HCT116 (cell line): ENCODE measurements around the gene COMMD9. TPM values are rescaled to one million over a fixed set of nuclear protein-coding genes. Genes with fewer than 3 reads are reported as not detected.

ENCODE experiments used
- ATAC-seq: fragments of 200-7000 bp; cut with Tn5 transposase; 2 replicates; pipeline ENCODE4 v1.9.1; 2020; ENCODE audit warnings: mild to moderate bottlenecking, moderate library complexity
- BruUV-seq: library from RNA; stranded (reverse); fragments of 400-500 nt; replicated peaks from 2 replicates; lab custom pipeline; 2021; lab: Mats Ljungman, UMichigan
- CTCF ChIA-PET: fragments of 300-600 bp; sonication (Branson Sonifier 250); formaldehyde crosslinking; loops from one replicate; lab custom pipeline; 2021; ENCODE audit warnings: antibody characterized with exemption; lab: Charles Lee
- POLR2A ChIA-PET: fragments of 300-600, 350-600 bp; sonication (Branson Sonifier 250); formaldehyde crosslinking; loops from one replicate; lab custom pipeline; 2021; ENCODE audit warnings: antibody characterized with exemption; lab: Charles Lee
- RAD21 ChIA-PET, 2 experiments: fragments of 300-600 bp; sonication (Branson Sonifier 250); formaldehyde crosslinking; loops; one replicate each; lab custom pipeline; 2023; ENCODE audit warnings: low total read pairs in 2 of 2; ENCODE audit not compliant: uncharacterized antibody in 2 of 2, unreplicated experiment in 2 of 2, low non-redundant PET in 1 of 2; lab: Charles Lee
- DNase-seq: peaks from one replicate; pipeline ENCODE4 v3.0.0-alpha.2; 2010; ENCODE audit warnings: low read depth, low spot score
- H2AFZ ChIP-seq: fragments of 200-600 bp; shearing (Covaris generic), sonication (generic); 2 replicates; pipeline ENCODE4 v1.6.1; 2017; ENCODE audit warnings: low read depth, mixed run types, mixed read lengths, antibody characterized with exemption, low read length; ENCODE audit not compliant: poor library complexity, severe bottlenecking
- H3K27ac ChIP-seq: 2 replicates; pipeline ENCODE4 v1.5.1; 2012; ENCODE audit warnings: low read depth, low read length
- H3K27me3 ChIP-seq: fragments of 200-600 bp; sonication (generic); 2 replicates; pipeline ENCODE4 v1.6.1; 2016; ENCODE audit warnings: mixed run types, low read length, mixed read lengths; ENCODE audit not compliant: insufficient read depth
- H3K36me3 ChIP-seq, 2 experiments: fragments of 200-500 bp in 1 of 2; fragments of 200-600 bp in 1 of 2; sonication (Bioruptor generic) in 1 of 2; sonication (generic) in 1 of 2; 2 replicates each; pipeline versions ENCODE4 v1.5.1 to v1.6.1; 2014 to 2016; ENCODE audit warnings: low read length in 2 of 2, inconsistent platforms in 1 of 2, mixed read lengths in 1 of 2, mixed run types in 1 of 2; ENCODE audit not compliant: insufficient read depth in 2 of 2, control insufficient read depth in 1 of 2
- H3K4me1 ChIP-seq, 2 experiments: fragments of 200-600 bp in 1 of 2; sonication (generic) in 1 of 2; 2 replicates each; pipeline versions ENCODE4 v1.5.1 to v1.6.1; 2012 to 2017; ENCODE audit warnings: low read length in 2 of 2, inconsistent platforms in 1 of 2, mild to moderate bottlenecking in 1 of 2, mixed read lengths in 1 of 2, mixed run types in 1 of 2, moderate library complexity in 1 of 2; ENCODE audit not compliant: insufficient read depth in 2 of 2, control insufficient read depth in 1 of 2
- H3K4me2 ChIP-seq: fragments of 200-600 bp; sonication (generic); 2 replicates; pipeline ENCODE4 v1.6.1; 2017; ENCODE audit warnings: mixed run types, low read length, mixed read lengths
- H3K4me3 ChIP-seq, 2 experiments: fragments of 200-600 bp in 1 of 2; sonication (generic) in 1 of 2; replicated peaks in 1 of 2; 2 replicates each; pipeline ENCODE4 v1.5.1; 2011 to 2016; ENCODE audit warnings: low read length in 2 of 2, control low read depth in 1 of 2, low read depth in 1 of 2, mild to moderate bottlenecking in 1 of 2, mixed read lengths in 1 of 2, mixed run types in 1 of 2
- H3K79me2 ChIP-seq: fragments of 200-600 bp; sonication (generic); 2 replicates; pipeline ENCODE4 v1.6.1; 2017; ENCODE audit warnings: mild to moderate bottlenecking, mixed run types, low read length, moderate library complexity, mixed read lengths; ENCODE audit not compliant: insufficient read depth
- H3K9ac ChIP-seq: fragments of 200-600 bp; sonication (generic); 2 replicates; pipeline ENCODE4 v1.6.1; 2016; ENCODE audit warnings: low read length, mixed read lengths
- H3K9me2 ChIP-seq: fragments of 200-600 bp; sonication (generic), shearing (Covaris generic); 2 replicates; pipeline ENCODE4 v1.6.1; 2017; ENCODE audit warnings: mixed run types, mild to moderate bottlenecking, moderate library complexity; ENCODE audit not compliant: insufficient read depth
- H3K9me3 ChIP-seq, 2 experiments: fragments of 200-500 bp in 1 of 2; fragments of 200-600 bp in 1 of 2; sonication (Bioruptor generic) in 1 of 2; sonication (generic) in 1 of 2; 2 replicates each; pipeline ENCODE4 v1.6.1; 2014 to 2017; ENCODE audit warnings: low read length in 2 of 2, mixed read lengths in 2 of 2, inconsistent platforms in 1 of 2, low read depth in 1 of 2, mild to moderate bottlenecking in 1 of 2, mixed run types in 1 of 2, moderate library complexity in 1 of 2; ENCODE audit not compliant: control insufficient read depth in 1 of 2, insufficient read depth in 1 of 2
- H4K20me1 ChIP-seq: fragments of 200-600 bp; sonication (generic), shearing (Covaris generic); 2 replicates; pipeline ENCODE4 v1.6.1; 2017; ENCODE audit warnings: mixed run types, mild to moderate bottlenecking, moderate library complexity; ENCODE audit not compliant: insufficient read depth
- CEBPB ChIP-seq: IDR thresholded peaks from 2 replicates; pipeline ENCODE4 v1.6.1; 2012; ENCODE audit warnings: low read depth
- EGR1 ChIP-seq: IDR thresholded peaks from 2 replicates; pipeline ENCODE4 v1.6.1; 2012; ENCODE audit warnings: low read depth
- EZH2 ChIP-seq: fragments of 200-600 bp; sonication (generic); IDR thresholded peaks from 2 replicates; pipeline ENCODE4 v1.6.1; 2017; ENCODE audit warnings: antibody characterized with exemption, mixed run types
- EZH2phosphoT487 ChIP-seq: fragments of 200-600 bp; IDR thresholded peaks from 2 replicates; pipeline ENCODE4 v1.6.1; 2018; ENCODE audit warnings: antibody characterized with exemption, borderline replicate concordance
- POLR2A ChIP-seq: IDR thresholded peaks from 2 replicates; pipeline ENCODE4 v1.7.0; 2011; ENCODE audit warnings: borderline replicate concordance; ENCODE audit not compliant: insufficient read depth, insufficient read length; ENCODE audit errors: extremely low read depth
- SIN3A ChIP-seq: IDR thresholded peaks from 2 replicates; pipeline ENCODE4 v1.6.1; 2012; ENCODE audit warnings: low read depth
- SP1 ChIP-seq: IDR thresholded peaks from 2 replicates; pipeline ENCODE4 v1.6.1; 2012; ENCODE audit warnings: low read depth
- SRF ChIP-seq: IDR thresholded peaks from 2 replicates; pipeline ENCODE4 v1.6.1; 2012; ENCODE audit warnings: low read depth
- ZFX ChIP-seq: fragments of 450-650 bp; IDR thresholded peaks from 2 replicates; pipeline ENCODE4 v1.6.1; 2017
- intact Hi-C: fragments of 100-400 bp; cut with micrococcal nuclease; formaldehyde crosslinking; loops from 2 replicates; pipeline ENCODE4 v1.10.0; 2022
- total RNA-seq: library from RNA; stranded (reverse); gene quantifications from one replicate; pipeline ENCODE4 v1.2.1, GENCODE V29; 2021; ENCODE audit not compliant: unreplicated experiment
- TF ChIP-seq, protein P1 (sequence below): IDR thresholded peaks from 2 replicates; pipeline ENCODE4 v1.6.1; 2012; ENCODE audit warnings: low read depth
- TF ChIP-seq, protein P2 (sequence below): IDR thresholded peaks from 2 replicates; pipeline ENCODE4 v1.6.1; 2012

The COMMD9 gene
- total RNA-seq, 1 experiment from 2014 or later, result 33.3 TPM

DNA sequence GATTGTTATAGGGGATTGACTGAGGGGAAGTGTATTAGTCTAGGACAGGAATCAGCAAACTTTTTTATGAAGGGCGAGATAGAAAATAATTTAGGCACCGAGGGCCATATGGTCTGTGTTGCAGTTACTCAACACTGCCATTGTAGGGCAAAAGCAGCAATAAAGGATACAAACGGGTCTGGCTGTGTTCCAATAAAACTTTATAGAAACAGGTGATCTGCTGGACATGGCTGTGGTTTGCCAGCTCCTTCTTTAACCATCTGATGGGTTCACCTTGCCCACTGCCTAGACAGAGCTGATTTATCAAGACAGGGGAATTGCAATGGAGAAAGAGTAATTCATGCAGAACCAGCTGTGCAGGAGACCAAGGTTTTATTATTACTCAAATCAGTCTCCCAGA, 26.8 kb upstream of the COMMD9 start (continued):
- TF ChIP-seq SP1 (no peak), CEBPB (no peak), SIN3A (no peak), EGR1 (no peak)

DNA sequence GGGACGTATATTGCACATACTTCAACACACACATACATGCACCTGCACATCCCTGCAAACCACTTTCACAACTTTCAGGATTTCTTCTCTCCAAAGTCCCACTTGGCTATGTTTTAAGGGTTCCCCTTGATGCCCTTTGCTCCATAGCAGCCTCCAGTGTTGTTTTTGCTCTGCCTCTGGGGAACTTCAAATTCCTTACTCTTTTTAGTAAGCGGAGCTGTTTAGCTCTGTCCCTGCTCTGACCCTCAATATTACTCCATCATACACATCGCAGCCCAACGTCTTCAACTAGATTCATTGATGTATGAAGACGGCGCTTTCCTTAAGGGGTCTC, 25.2 kb upstream of the COMMD9 start:
- CTCF ChIA-PET, result no interaction called here

More for the DNA sequence above, 25.2 kb upstream of the COMMD9 start:
- Histone ChIP-seq H4K20me1 (no peaks in the 10 kb centered on the region), H3K4me2 (no peak overlapping the region), H3K4me1 (peaks cover 0 to 6% of the 10 kb centered on the region in 2 experiments; a peak in 1 of 4 replicates), H3K27ac (no peak overlapping the region), H3K36me3 (no peaks in the 10 kb centered on the region), H2AFZ (no peak overlapping the region), H3K9ac (no peak overlapping the region), H3K79me2 (no peaks in the 10 kb centered on the region)
- BruUV-seq, result no TSS peak
- intact Hi-C loops, result no loop called here
- DNase-seq (no peak), ATAC-seq (no peak)
- TF ChIP-seq EZH2 (no peak), CEBPB (no peak), POLR2A (no peak), SP1 (no peak), SRF (no peak), EZH2phosphoT487 (no peak), ZFX (no peak)
- TF ChIP-seq, protein P1, sequence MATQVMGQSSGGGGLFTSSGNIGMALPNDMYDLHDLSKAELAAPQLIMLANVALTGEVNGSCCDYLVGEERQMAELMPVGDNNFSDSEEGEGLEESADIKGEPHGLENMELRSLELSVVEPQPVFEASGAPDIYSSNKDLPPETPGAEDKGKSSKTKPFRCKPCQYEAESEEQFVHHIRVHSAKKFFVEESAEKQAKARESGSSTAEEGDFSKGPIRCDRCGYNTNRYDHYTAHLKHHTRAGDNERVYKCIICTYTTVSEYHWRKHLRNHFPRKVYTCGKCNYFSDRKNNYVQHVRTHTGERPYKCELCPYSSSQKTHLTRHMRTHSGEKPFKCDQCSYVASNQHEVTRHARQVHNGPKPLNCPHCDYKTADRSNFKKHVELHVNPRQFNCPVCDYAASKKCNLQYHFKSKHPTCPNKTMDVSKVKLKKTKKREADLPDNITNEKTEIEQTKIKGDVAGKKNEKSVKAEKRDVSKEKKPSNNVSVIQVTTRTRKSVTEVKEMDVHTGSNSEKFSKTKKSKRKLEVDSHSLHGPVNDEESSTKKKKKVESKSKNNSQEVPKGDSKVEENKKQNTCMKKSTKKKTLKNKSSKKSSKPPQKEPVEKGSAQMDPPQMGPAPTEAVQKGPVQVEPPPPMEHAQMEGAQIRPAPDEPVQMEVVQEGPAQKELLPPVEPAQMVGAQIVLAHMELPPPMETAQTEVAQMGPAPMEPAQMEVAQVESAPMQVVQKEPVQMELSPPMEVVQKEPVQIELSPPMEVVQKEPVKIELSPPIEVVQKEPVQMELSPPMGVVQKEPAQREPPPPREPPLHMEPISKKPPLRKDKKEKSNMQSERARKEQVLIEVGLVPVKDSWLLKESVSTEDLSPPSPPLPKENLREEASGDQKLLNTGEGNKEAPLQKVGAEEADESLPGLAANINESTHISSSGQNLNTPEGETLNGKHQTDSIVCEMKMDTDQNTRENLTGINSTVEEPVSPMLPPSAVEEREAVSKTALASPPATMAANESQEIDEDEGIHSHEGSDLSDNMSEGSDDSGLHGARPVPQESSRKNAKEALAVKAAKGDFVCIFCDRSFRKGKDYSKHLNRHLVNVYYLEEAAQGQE, result no peak
- TF ChIP-seq, protein P2, sequence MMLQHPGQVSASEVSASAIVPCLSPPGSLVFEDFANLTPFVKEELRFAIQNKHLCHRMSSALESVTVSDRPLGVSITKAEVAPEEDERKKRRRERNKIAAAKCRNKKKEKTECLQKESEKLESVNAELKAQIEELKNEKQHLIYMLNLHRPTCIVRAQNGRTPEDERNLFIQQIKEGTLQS, result no peak
- TF ChIP-seq, all 23 proteins: peak for 0
- ChIA-PET POLR2A (no interaction called here), RAD21 (no interaction called here)
- Histone ChIP-seq H3K9me3 (no peaks in the 10 kb centered on the region), H3K9me2 (no peaks in the 10 kb centered on the region), H3K27me3 (peaks cover 71% of the 10 kb centered on the region), H3K4me3 (no peak overlapping the region)
